H1 (cell line): Measurements from ENCODE around the gene WDR91. TPM values are rescaled to one million over a fixed set of nuclear protein-coding genes. Genes with fewer than 3 reads are reported as not detected.

ENCODE experiments used
- CTCF ChIA-PET: fragments of 300-600 bp; sonication (Branson Sonifier 250); formaldehyde crosslinking; loops from one replicate; lab custom pipeline; 2021; ENCODE audit not compliant: partially characterized antibody; lab: Charles Lee
- POLR2A ChIA-PET: fragments of 300-600 bp; sonication (Branson Sonifier 250); formaldehyde crosslinking; loops from one replicate; lab custom pipeline; 2021; ENCODE audit warnings: inconsistent platforms; ENCODE audit not compliant: partially characterized antibody; lab: Charles Lee
- DNase-seq, 2 experiments: peaks; one replicate each; pipeline versions ENCODE4 v3.0.0 to v3.0.0-alpha.2; 2010 to 2022; ENCODE audit warnings: low spot score in 2 of 2, low read depth in 1 of 2, mixed read lengths in 1 of 2
- FAIRE-seq: peaks from 2 replicates; lab custom pipeline; 2011; peaks lifted over from hg19 to GRCh38; lab: Jason Lieb, UNC
- H2AFZ ChIP-seq: 2 replicates; pipeline ENCODE4 v1.8.1; 2012; ENCODE audit warnings: low read length, inconsistent platforms
- H2AK5ac ChIP-seq: 2 replicates; pipeline ENCODE4 v1.6.1; 2013; ENCODE audit warnings: low read depth, low read length
- H2BK120ac ChIP-seq: replicated peaks from 2 replicates; pipeline ENCODE3; 2013; ENCODE audit warnings: low read depth, low read length, inconsistent platforms
- H2BK12ac ChIP-seq: 2 replicates; pipeline ENCODE4 v1.6.1; 2013; ENCODE audit warnings: low read depth, low read length
- H2BK15ac ChIP-seq: 2 replicates; pipeline ENCODE4 v1.6.1; 2013; ENCODE audit warnings: low read length
- H2BK20ac ChIP-seq: 2 replicates; pipeline ENCODE4 v1.6.1; 2013; ENCODE audit warnings: low read length
- H2BK5ac ChIP-seq: 2 replicates; pipeline ENCODE4 v1.6.1; 2013; ENCODE audit warnings: low read depth, low read length
- H3K14ac ChIP-seq: 2 replicates; pipeline ENCODE4 v1.6.1; 2013; ENCODE audit warnings: inconsistent platforms; ENCODE audit not compliant: insufficient read length
- H3K18ac ChIP-seq: 2 replicates; pipeline ENCODE4 v1.6.1; 2013; ENCODE audit warnings: low read length; ENCODE audit errors: extremely low read depth
- H3K23ac ChIP-seq: 2 replicates; pipeline ENCODE4 v1.6.1; 2013; ENCODE audit warnings: inconsistent platforms; ENCODE audit not compliant: insufficient read length
- H3K23me2 ChIP-seq: 2 replicates; pipeline ENCODE4 v1.6.1; 2013; ENCODE audit warnings: low read depth, low read length
- H3K27ac ChIP-seq: 2 replicates; pipeline ENCODE4 v1.6.1; 2011; ENCODE audit warnings: low read depth, low read length, inconsistent platforms
- H3K27me3 ChIP-seq, 4 experiments: replicated peaks in 1 of 4; 1 replicate in 1 of 4; 2 replicates in 3 of 4; pipeline versions ENCODE4 v1.6.1 to v1.8.1; 2011 to 2013; ENCODE audit warnings: low read length in 3 of 4, mild to moderate bottlenecking in 3 of 4, inconsistent platforms in 2 of 4, mixed read lengths in 2 of 4, moderate library complexity in 1 of 4; ENCODE audit not compliant: control insufficient read depth in 3 of 4, insufficient read depth in 3 of 4; ENCODE audit errors: extremely low read depth in 1 of 4
- H3K36me3 ChIP-seq, 4 experiments: 2 replicates each; pipeline versions ENCODE4 v1.6.1 to v1.8.1; 2011 to 2013; ENCODE audit warnings: mild to moderate bottlenecking in 4 of 4, low read length in 3 of 4, moderate library complexity in 2 of 4, control low read depth in 1 of 4, inconsistent platforms in 1 of 4; ENCODE audit not compliant: insufficient read depth in 4 of 4, control insufficient read depth in 2 of 4
- H3K4ac ChIP-seq: replicated peaks from 2 replicates; pipeline ENCODE3; 2013; ENCODE audit warnings: low read length, low read depth, mixed read lengths, inconsistent platforms; ENCODE audit not compliant: insufficient read length
- H3K4me1 ChIP-seq, 4 experiments: replicated peaks in 1 of 4; 1 replicate in 1 of 4; 2 replicates in 3 of 4; pipeline versions ENCODE4 v1.6.1 to v1.8.1; 2011 to 2013; ENCODE audit warnings: low read length in 3 of 4, inconsistent platforms in 2 of 4, mixed read lengths in 1 of 4; ENCODE audit not compliant: insufficient read depth in 4 of 4, control insufficient read depth in 3 of 4
- H3K4me2 ChIP-seq, 2 experiments: 2 replicates each; pipeline versions ENCODE4 v1.6.1 to v1.8.1; 2011 to 2013; ENCODE audit warnings: low read depth in 2 of 2, low read length in 2 of 2, control low read depth in 1 of 2, inconsistent platforms in 1 of 2, mild to moderate bottlenecking in 1 of 2; ENCODE audit not compliant: insufficient read depth in 1 of 2
- H3K4me3 ChIP-seq, 4 experiments: fragments of 200-600, 300-600 bp in 1 of 4; sonication (generic), shearing (Covaris generic), sonication (Bioruptor Twin) in 1 of 4; 2 replicates each; pipeline versions ENCODE4 v1.5.1 to v1.8.1; 2011 to 2016; ENCODE audit warnings: low read length in 4 of 4, low read depth in 3 of 4, control low read depth in 2 of 4, inconsistent platforms in 2 of 4, mild to moderate bottlenecking in 2 of 4, mixed read lengths in 1 of 4, moderate library complexity in 1 of 4; ENCODE audit not compliant: insufficient read depth in 2 of 4; ENCODE audit errors: extremely low read depth in 1 of 4
- H3K56ac ChIP-seq: replicated peaks from 2 replicates; pipeline ENCODE3; 2013; ENCODE audit warnings: low read depth, mild to moderate bottlenecking, mixed read lengths, low read length, inconsistent platforms; ENCODE audit not compliant: insufficient read length
- H3K79me1 ChIP-seq: 2 replicates; pipeline ENCODE4 v1.6.1; 2013; ENCODE audit warnings: low read depth, low read length, control low read depth
- H3K79me2 ChIP-seq, 2 experiments: 2 replicates each; pipeline versions ENCODE4 v1.6.1 to v1.8.1; 2012 to 2013; ENCODE audit warnings: low read length in 2 of 2, mild to moderate bottlenecking in 2 of 2, inconsistent platforms in 1 of 2; ENCODE audit not compliant: insufficient read depth in 2 of 2, control insufficient read depth in 1 of 2
- H3K9ac ChIP-seq, 4 experiments: replicated peaks in 1 of 4; 1 replicate in 1 of 4; 2 replicates in 3 of 4; pipeline versions ENCODE4 v1.6.1 to v1.8.1; 2011 to 2013; ENCODE audit warnings: low read depth in 3 of 4, low read length in 3 of 4, control low read depth in 2 of 4, mild to moderate bottlenecking in 2 of 4, moderate library complexity in 2 of 4, inconsistent platforms in 1 of 4; ENCODE audit errors: extremely low read depth in 1 of 4
- H3K9me3 ChIP-seq, 2 experiments: 2 replicates each; pipeline versions ENCODE4 v1.6.1 to v1.8.1; 2012 to 2013; ENCODE audit warnings: mild to moderate bottlenecking in 2 of 2, moderate library complexity in 2 of 2, control low read depth in 1 of 2, inconsistent platforms in 1 of 2, low read depth in 1 of 2, low read length in 1 of 2, mixed read lengths in 1 of 2; ENCODE audit not compliant: insufficient read depth in 2 of 2
- H4K20me1 ChIP-seq, 2 experiments: replicated peaks in 1 of 2; 2 replicates each; pipeline versions ENCODE3 to v1.8.1; 2011 to 2013; ENCODE audit warnings: inconsistent platforms in 2 of 2, low read length in 2 of 2, mild to moderate bottlenecking in 1 of 2; ENCODE audit not compliant: insufficient read depth in 2 of 2, control insufficient read depth in 1 of 2
- H4K5ac ChIP-seq: 2 replicates; pipeline ENCODE4 v1.6.1; 2013; ENCODE audit warnings: low read length, low read depth, mixed read lengths, inconsistent platforms; ENCODE audit not compliant: insufficient read length
- H4K8ac ChIP-seq: 2 replicates; pipeline ENCODE4 v1.8.0; 2013; ENCODE audit warnings: mild to moderate bottlenecking, moderate library complexity, low read length, inconsistent platforms; ENCODE audit not compliant: insufficient read depth; ENCODE audit errors: extremely low read depth
- H4K91ac ChIP-seq: replicated peaks from 2 replicates; pipeline ENCODE3; 2013; ENCODE audit warnings: low read length, mixed read lengths, inconsistent platforms; ENCODE audit not compliant: insufficient read length
- BRCA1 ChIP-seq: IDR thresholded peaks from 2 replicates; pipeline ENCODE4 v1.6.1; 2012; ENCODE audit warnings: low read depth, low read length, improper control_type of control experiment
- CREB1 ChIP-seq: IDR thresholded peaks from 2 replicates; pipeline ENCODE4 v1.6.1; 2012; ENCODE audit warnings: inconsistent platforms
- FOSL1 ChIP-seq: IDR thresholded peaks from 2 replicates; pipeline ENCODE4 v1.6.1; 2011; ENCODE audit warnings: mild to moderate bottlenecking, low read depth, low read length, moderate library complexity; ENCODE audit not compliant: insufficient read depth
- GTF2F1 ChIP-seq: IDR thresholded peaks from 2 replicates; pipeline ENCODE4 v1.6.1; 2012; ENCODE audit warnings: low read depth, low read length, improper control_type of control experiment, borderline replicate concordance
- HDAC6 ChIP-seq: IDR thresholded peaks from one replicate; pipeline ENCODE4 v1.7.1; 2012; ENCODE audit warnings: low read depth, mild to moderate bottlenecking, inconsistent platforms, low read length, moderate library complexity
- JUND ChIP-seq: IDR thresholded peaks from 2 replicates; pipeline ENCODE4 v1.6.1; 2011; ENCODE audit warnings: mild to moderate bottlenecking, improper control_type of control experiment, low read length
- MAX ChIP-seq: IDR thresholded peaks from 2 replicates; pipeline ENCODE4 v1.6.1; 2012; ENCODE audit warnings: inconsistent platforms
- NANOG ChIP-seq: IDR thresholded peaks from 2 replicates; pipeline ENCODE4 v1.6.1; 2011; ENCODE audit warnings: low read length, low read depth, mild to moderate bottlenecking, inconsistent platforms; ENCODE audit not compliant: insufficient read depth, poor library complexity, severe bottlenecking
- POLR2AphosphoS5 ChIP-seq: IDR thresholded peaks from 2 replicates; pipeline ENCODE4 v1.6.1; 2011; ENCODE audit warnings: low read depth, low read length
- TAF1 ChIP-seq: IDR thresholded peaks from 2 replicates; pipeline ENCODE4 v1.6.1; 2011; ENCODE audit warnings: mild to moderate bottlenecking, low read depth, low read length
- USF2 ChIP-seq: IDR thresholded peaks from 2 replicates; pipeline ENCODE4 v1.6.1; 2011; ENCODE audit warnings: low read length, improper control_type of control experiment
- ZNF274 ChIP-seq: IDR thresholded peaks from 2 replicates; pipeline ENCODE4 v1.7.0; 2012; ENCODE audit warnings: low read length, borderline replicate concordance; ENCODE audit errors: extremely low read depth
- WGBS, 2 experiments: shearing (Covaris generic) in 1 of 2; methylation state at CpG; one replicate each; pipeline versions ENCODE4 v1.1.6 to v1.1.7; 2013 to 2015; ENCODE audit warnings: low lambda C conversion rate in 2 of 2, mixed read lengths in 2 of 2, inconsistent platforms in 1 of 2, low coverage in 1 of 2, missing lambda C conversion rate in 1 of 2; ENCODE audit not compliant: insufficient replicate concordance in 2 of 2, insufficient coverage in 1 of 2, insufficient read length in 1 of 2; ENCODE audit errors: extremely low coverage in 1 of 2, missing lambda C conversion rate in 1 of 2; 5-methylcytosine and 5-hydroxymethylcytosine counted together
- polyA plus RNA-seq, 7 experiments: library from polyadenylated mRNA; depleted of rRNA in 3 of 7; stranded (reverse) in 5 of 7; unstranded in 2 of 7; fragments of >200 nt in 5 of 7; fragments of 200-250 nt in 2 of 7; gene quantifications; 1 replicate in 5 of 7; 2 replicates in 1 of 7; 4 replicates in 1 of 7; pipeline versions ENCODE4 v1.2.1 to v1.2.3, GENCODE V29; 2011 to 2013; ENCODE audit warnings: missing spikeins in 2 of 7, mixed read lengths in 2 of 7
- total RNA-seq: library from RNA; stranded (reverse); fragmentation: NEBNext Ultra II Directional; extraction: Animal tissue kit (Norgen Biotek cat#: 25700); gene quantifications from 2 replicates; pipeline ENCODE4 v1.2.1, GENCODE V29; 2021

The WDR91 gene
- total and polyA plus RNA-seq, 2 of the 8 experiments (the other 6 are each of a cell fraction or from before 2014, with no cell fraction given), result 8.2 to 14.7 TPM

- no peak for FAIRE-seq
- CTCF ChIA-PET, result no interaction called here
- no peak overlapping the region for H3K4me2 ChIP-seq
Measured at GRCh38 chr7:135189961-135190360, 21.4 kb downstream of the WDR91 start.

More at GRCh38 chr7:135189961-135190360, 21.4 kb downstream of the WDR91 start:
- Histone ChIP-seq H2BK5ac (no peak overlapping the region), H2BK20ac (no peak overlapping the region), H2BK15ac (no peak overlapping the region), H3K23ac (no peak overlapping the region), H3K18ac (no peak overlapping the region), H4K5ac (no peak overlapping the region), H2AFZ (no peak overlapping the region), H3K23me2 (no peaks in the 10 kb centered on the region), H4K20me1 (peaks cover 0 to 2% of the 10 kb centered on the region in 2 experiments), H3K9me3 (no peaks in the 10 kb centered on the region), H2BK12ac (no peak overlapping the region), H3K14ac (no peak overlapping the region), H3K4me1 (no peaks in the 10 kb centered on the region), H3K56ac (no peak overlapping the region), H3K9ac (no peak overlapping the region), H3K36me3 (peaks cover 0 to 2% (median under 1%) of the 10 kb centered on the region in 4 experiments; a peak in 3 of 8 replicates), H3K27me3 (no peaks in the 10 kb centered on the region), H4K91ac (no peak overlapping the region), H4K8ac (no peak overlapping the region), H3K79me2 (no peaks in the 10 kb centered on the region), H3K4me3 (no peak overlapping the region), H2BK120ac (no peak overlapping the region), H3K4ac (no peak overlapping the region), H3K27ac (no peak overlapping the region), H2AK5ac (no peak overlapping the region), H3K79me1 (no peaks in the 10 kb centered on the region)
- TF ChIP-seq BRCA1, result no peak
- TF ChIP-seq GTF2F1, result no peak
- no peak for TF ChIP-seq JUND
- TF ChIP-seq MAX, result no peak
- no peak for TF ChIP-seq ZNF274
- TF ChIP-seq HDAC6, result no peak
- no peak for TF ChIP-seq USF2
- TF ChIP-seq NANOG, result no peak
- TF ChIP-seq TAF1, result no peak
- TF ChIP-seq POLR2AphosphoS5, result no peak
- no peak for TF ChIP-seq CREB1
- TF ChIP-seq FOSL1, result no peak
- WGBS, 2 experiments, result 96% methylated on average over 4 of the region's 4 CpGs; no CpG with 5 or more reads in 1 of the 2 experiments
- POLR2A ChIA-PET, result no interaction called here
- no peak for DNase-seq
